IMR-90 (cell line): ENCODE measurements around the gene MADD. TPM values are rescaled to one million over a fixed set of nuclear protein-coding genes. Genes with fewer than 3 reads are reported as not detected.

ENCODE experiments used
- ATAC-seq: fragments of 200-7000 bp; cut with Tn5 transposase; 2 replicates; pipeline ENCODE4 v1.9.1; 2020; ENCODE audit warnings: low read depth, mild to moderate bottlenecking, moderate library complexity
- BruUV-seq: library from RNA; stranded (reverse); fragments of 400-500 nt; replicated peaks from 2 replicates; lab custom pipeline; 2021; lab: Mats Ljungman, UMichigan
- CTCF ChIA-PET: fragments of 300-600 bp; formaldehyde crosslinking; extraction: SDS; loops from one replicate; lab custom pipeline; 2021; ENCODE audit warnings: antibody characterized with exemption; lab: Yijun Ruan, JAX
- POLR2A ChIA-PET: fragments of 300-600 bp; sonication (Branson Sonifier 250); formaldehyde crosslinking; loops from one replicate; lab custom pipeline; 2022; ENCODE audit warnings: antibody characterized with exemption; ENCODE audit not compliant: unreplicated experiment; lab: Charles Lee
- DNase-seq: peaks from one replicate; pipeline ENCODE4 v3.0.0; 2013
- H2AFZ ChIP-seq: replicated peaks from 2 replicates; pipeline ENCODE3; 2013; ENCODE audit warnings: low read length, mild to moderate bottlenecking; ENCODE audit not compliant: poor library complexity
- H2AK5ac ChIP-seq: 2 replicates; pipeline ENCODE4 v1.6.1; 2013; ENCODE audit warnings: low read depth, low read length, inconsistent platforms
- H2AK9ac ChIP-seq: replicated peaks from 2 replicates; pipeline ENCODE3; 2013; ENCODE audit warnings: mild to moderate bottlenecking, low read depth, low read length, moderate library complexity; ENCODE audit not compliant: poor library complexity
- H2BK120ac ChIP-seq: 2 replicates; pipeline ENCODE4 v1.6.1; 2013; ENCODE audit warnings: low read depth, low read length, inconsistent platforms
- H2BK15ac ChIP-seq: 3 replicates; pipeline ENCODE4 v1.6.1; 2013; ENCODE audit warnings: low read depth, low read length, inconsistent platforms
- H2BK20ac ChIP-seq: 2 replicates; pipeline ENCODE4 v1.6.1; 2013; ENCODE audit warnings: low read depth, mild to moderate bottlenecking, inconsistent platforms, low read length, moderate library complexity
- H2BK5ac ChIP-seq: 2 replicates; pipeline ENCODE4 v1.6.1; 2013; ENCODE audit warnings: mild to moderate bottlenecking, low read depth, low read length, inconsistent platforms; ENCODE audit not compliant: poor library complexity, severe bottlenecking
- H3K14ac ChIP-seq: replicated peaks from 2 replicates; pipeline ENCODE4 v1.6.1; 2013; ENCODE audit warnings: low read depth, low read length, inconsistent platforms
- H3K18ac ChIP-seq: 2 replicates; pipeline ENCODE4 v1.6.1; 2013; ENCODE audit warnings: low read depth, low read length, control low read depth
- H3K23ac ChIP-seq: 2 replicates; pipeline ENCODE4 v1.6.1; 2013; ENCODE audit warnings: low read depth, low read length, inconsistent platforms
- H3K27ac ChIP-seq: 2 replicates; pipeline ENCODE4 v1.5.1; 2013; ENCODE audit warnings: mild to moderate bottlenecking, control low read depth, low read length; ENCODE audit not compliant: insufficient read depth
- H3K27me3 ChIP-seq: 2 replicates; pipeline ENCODE4 v1.6.1; 2013; ENCODE audit warnings: low read length; ENCODE audit not compliant: control insufficient read depth, insufficient read depth
- H3K36me3 ChIP-seq: 2 replicates; pipeline ENCODE4 v1.6.1; 2013; ENCODE audit warnings: low read length, mixed read lengths; ENCODE audit not compliant: control insufficient read depth, insufficient read depth
- H3K4ac ChIP-seq: 2 replicates; pipeline ENCODE4 v1.6.1; 2013; ENCODE audit warnings: low read depth, low read length, inconsistent platforms
- H3K4me1 ChIP-seq: 2 replicates; pipeline ENCODE4 v1.6.1; 2013; ENCODE audit warnings: low read length, mixed read lengths; ENCODE audit not compliant: control insufficient read depth, insufficient read depth
- H3K4me2 ChIP-seq: 2 replicates; pipeline ENCODE4 v1.6.1; 2013; ENCODE audit warnings: low read depth, mild to moderate bottlenecking, control low read depth, low read length, moderate library complexity
- H3K4me3 ChIP-seq: 2 replicates; pipeline ENCODE4 v1.5.1; 2013; ENCODE audit warnings: low read depth, mild to moderate bottlenecking, control low read depth, low read length, moderate library complexity; ENCODE audit not compliant: insufficient read depth
- H3K56ac ChIP-seq: 2 replicates; pipeline ENCODE4 v1.6.1; 2013; ENCODE audit warnings: low read length, inconsistent platforms; ENCODE audit not compliant: insufficient read depth; ENCODE audit errors: extremely low read depth
- H3K79me1 ChIP-seq, 2 experiments: 2 replicates each; pipeline ENCODE4 v1.6.1; 2013; ENCODE audit warnings: low read length in 2 of 2, inconsistent platforms in 1 of 2, low read depth in 1 of 2
- H3K9ac ChIP-seq: 2 replicates; pipeline ENCODE4 v1.6.1; 2013; ENCODE audit warnings: low read depth, low read length, control low read depth
- H3K9me1 ChIP-seq: 2 replicates; pipeline ENCODE4 v1.6.1; 2013; ENCODE audit warnings: low read length, inconsistent platforms; ENCODE audit not compliant: insufficient read depth
- H3K9me3 ChIP-seq: 2 replicates; pipeline ENCODE4 v1.6.1; 2013; ENCODE audit warnings: low read length; ENCODE audit not compliant: control insufficient read depth, insufficient read depth
- H4K20me1 ChIP-seq: 2 replicates; pipeline ENCODE4 v1.6.1; 2013; ENCODE audit warnings: low read length, inconsistent platforms; ENCODE audit not compliant: insufficient read depth
- H4K5ac ChIP-seq: 2 replicates; pipeline ENCODE4 v1.6.1; 2013; ENCODE audit warnings: mild to moderate bottlenecking, low read depth, low read length, control low read depth
- H4K8ac ChIP-seq, 2 experiments: 2 replicates each; pipeline ENCODE4 v1.6.1; 2013; ENCODE audit warnings: low read depth in 2 of 2, low read length in 2 of 2, control low read depth in 1 of 2, inconsistent platforms in 1 of 2
- H4K91ac ChIP-seq: 2 replicates; pipeline ENCODE4 v1.6.1; 2013; ENCODE audit warnings: low read depth, low read length, inconsistent platforms; ENCODE audit not compliant: insufficient read depth
- ELK1 ChIP-seq: fragments of 150-350 bp; IDR thresholded peaks from 2 replicates; pipeline ENCODE4 v1.6.1; 2016; ENCODE audit warnings: low read depth, mild to moderate bottlenecking, low read length, moderate library complexity, borderline replicate concordance
- FOS ChIP-seq: fragments of 150-350 bp; IDR thresholded peaks from 2 replicates; pipeline ENCODE4 v1.6.1; 2016; ENCODE audit warnings: low read depth, low read length
- RAD21 ChIP-seq: IDR thresholded peaks from 2 replicates; pipeline ENCODE4 v1.6.1; 2012; ENCODE audit warnings: low read length, improper control_type of control experiment
- WGBS, 2 experiments: methylation state at CpG; one replicate each; pipeline versions ENCODE4 v1.1.5 to v1.1.7; 2013; ENCODE audit warnings: missing lambda C conversion rate in 2 of 2; ENCODE audit not compliant: insufficient read length in 1 of 2; ENCODE audit errors: extremely low coverage in 2 of 2; 5-methylcytosine and 5-hydroxymethylcytosine counted together
- dilution Hi-C: fragments of 300-500 bp; cut with HindIII; formaldehyde crosslinking; loops from one replicate; pipeline ENCODE4 v1.14.3; 2018; ENCODE audit warnings: low sequenced_read_pairs; ENCODE audit not compliant: unreplicated experiment
- in situ Hi-C: fragments of 300-500 bp; cut with MboI; formaldehyde crosslinking; loops from 3 replicates; pipeline ENCODE4 v1.14.3; 2019; ENCODE audit warnings: low sequenced_read_pairs, inconsistent platforms, mixed read lengths
- intact Hi-C: fragments of 100-400 bp; cut with micrococcal nuclease; formaldehyde crosslinking; loops from 2 replicates; pipeline ENCODE4 v1.10.0; 2022
- polyA plus RNA-seq, 3 experiments: library from polyadenylated mRNA; depleted of rRNA; stranded (reverse); fragments of >200 nt; gene quantifications; 2 replicates each; pipeline ENCODE4 v1.2.3, GENCODE V29; 2012; ENCODE audit warnings: low replicate concordance in 1 of 3
- total RNA-seq: library from RNA; depleted of rRNA; stranded (reverse); fragments of >200 nt; gene quantifications from 2 replicates; pipeline ENCODE4 v1.2.3, GENCODE V29; 2012

Gene MADD
- total and polyA plus RNA-seq, 2 of the 4 experiments (the other 2 are of a cell fraction): 13.3 to 16.4 TPM

GRCh38 chr11:47249378-47249715, 20.6 kb upstream of the MADD start:
- H2BK5ac ChIP-seq: peak overlapping the region; percentile 90
- H3K9me3 ChIP-seq: no peaks in the 10 kb centered on the region
- H3K4me3 ChIP-seq: peak overlapping the region; percentile 66
- H3K27me3 ChIP-seq: no peaks in the 10 kb centered on the region
- H3K4me2 ChIP-seq: peak overlapping the region; percentile 94
- H3K4ac ChIP-seq: peak overlapping the region; percentile 96
- H2BK20ac ChIP-seq: no peak overlapping the region
- POLR2A ChIA-PET: interaction anchor here (1.0 kb wide), 1 partner anchor 29 kb away, joined by 4 read pairs; no protein-coding TSS in a partner anchor
- H3K4me1 ChIP-seq: peaks cover 16% of the 10 kb centered on the region
- peaks cover 15% of the 10 kb centered on the region for H3K36me3 ChIP-seq
- H3K18ac ChIP-seq: peak overlapping the region; percentile 83
- peak overlapping the region; percentile 83 to 99 for H4K8ac ChIP-seq
- CTCF ChIA-PET: interaction anchor here (1.6 to 1.7 kb wide), 2 partner anchors 8 to 10 kb away, joined by 6 to 7 read pairs; partner anchors contain the start of gene NR1H3
- H4K5ac ChIP-seq: peak overlapping the region; percentile 90
- peaks cover 18% of the 10 kb centered on the region for H3K9me1 ChIP-seq
- no peaks in the 10 kb centered on the region for H4K20me1 ChIP-seq
- intact Hi-C loops: loop anchor here (2.0 kb wide), 1 partner anchor 35 kb away; the partner anchor contains the start of gene DDB2
- H3K27ac ChIP-seq: peak overlapping the region; percentile 86
- peak overlapping the region; percentile 97 for H3K14ac ChIP-seq
- no peak overlapping the region for H3K56ac ChIP-seq
- peak overlapping the region; percentile 92 for H3K23ac ChIP-seq
- dilution Hi-C loops: no loop called here
- peak overlapping the region; percentile 98 for H4K91ac ChIP-seq
- no peak for DNase-seq
- in situ Hi-C loops: no loop called here
- peaks cover 34 to 52% of the 10 kb centered on the region in 2 experiments for H3K79me1 ChIP-seq
- peak overlapping the region; percentile 92 for H2BK120ac ChIP-seq
- TF ChIP-seq FOS (no peak), RAD21 (no peak), ELK1 (no peak)
- no peak for ATAC-seq
- peak overlapping the region; percentile 25; the same call in 1 of the 3 replicates for H2BK15ac ChIP-seq
- peak overlapping the region; percentile 98 for H2AFZ ChIP-seq
- H3K9ac ChIP-seq: peak overlapping the region; percentile 87
- no TSS peak for BruUV-seq
- peak overlapping the region; percentile 93 for H2AK9ac ChIP-seq
- 100% methylated on average over 1 of the region's 3 CpGs; no CpG with 5 or more reads in 1 of the 2 experiments for WGBS, 2 experiments
- peak overlapping the region; percentile 90 for H2AK5ac ChIP-seq
